Aorta (tissue), 5 donors: ENCODE data around the gene ARPP21. TPM values are rescaled to one million over a fixed set of nuclear protein-coding genes. Genes with fewer than 3 reads are reported as not detected.

Experiments used
- ATAC-seq: fragments of 200-7000 bp; cut with Tn5 transposase; one replicate; pipeline ENCODE4 v1.9.1; 2022; ENCODE audit warnings: moderate library complexity; ENCODE audit not compliant: low FRiP score
- DNase-seq, 2 donors: peaks; one replicate each; pipeline ENCODE4 v3.0.0-alpha.2; 2020
- H3K27ac ChIP-seq, 2 donors: one replicate each; pipeline ENCODE4 v1.5.1; 2013; ENCODE audit warnings: low read length in 2 of 2, mild to moderate bottlenecking in 2 of 2, moderate library complexity in 2 of 2, control low read depth in 1 of 2, inconsistent platforms in 1 of 2, low read depth in 1 of 2
- H3K27me3 ChIP-seq, 2 donors: one replicate each; pipeline ENCODE4 v1.6.1; 2013; ENCODE audit warnings: control low read depth in 1 of 2, low read length in 1 of 2, mild to moderate bottlenecking in 1 of 2, moderate library complexity in 1 of 2; ENCODE audit not compliant: insufficient read depth in 2 of 2, control insufficient read depth in 1 of 2
- H3K36me3 ChIP-seq, 2 donors: one replicate each; pipeline ENCODE4 v1.6.1; 2013; ENCODE audit warnings: control low read depth in 1 of 2, low read length in 1 of 2, mild to moderate bottlenecking in 1 of 2; ENCODE audit not compliant: insufficient read depth in 2 of 2, control insufficient read depth in 1 of 2
- H3K4me1 ChIP-seq, 2 donors: one replicate each; pipeline ENCODE4 v1.6.1; 2013; ENCODE audit warnings: low read length in 2 of 2, control low read depth in 1 of 2, mild to moderate bottlenecking in 1 of 2, moderate library complexity in 1 of 2; ENCODE audit not compliant: insufficient read depth in 2 of 2, control insufficient read depth in 1 of 2
- H3K4me3 ChIP-seq, 2 donors: one replicate each; pipeline ENCODE4 v1.5.1; 2013; ENCODE audit warnings: low read length in 2 of 2, control low read depth in 1 of 2, mild to moderate bottlenecking in 1 of 2
- H3K9me3 ChIP-seq: one replicate; pipeline ENCODE4 v1.6.1; 2013; ENCODE audit warnings: mild to moderate bottlenecking, low read length; ENCODE audit not compliant: control insufficient read depth
- WGBS, 2 donors: extraction: QIAGEN DNeasy Blood & Tissue Kit; methylation state at CpG; one replicate each; pipeline ENCODE4 v1.1.7; 2013; 5-methylcytosine and 5-hydroxymethylcytosine counted together
- intact Hi-C, 2 donors: fragments of 100-400 bp; cut with DNase I; formaldehyde crosslinking; loops; one replicate each; pipeline versions ENCODE4 v1.14.2 to v1.15.0; 2022
- polyA plus RNA-seq, 2 donors: library from polyadenylated mRNA; stranded (reverse); fragments of 200-250 nt; gene quantifications; one replicate each; pipeline ENCODE4 v1.2.3, GENCODE V29; 2013
- total RNA-seq, 2 donors: library from RNA; stranded (reverse); fragmentation: NEBNext Ultra II Directional; extraction: Animal tissue kit (Norgen Biotek cat#: 25700); gene quantifications; one replicate each; pipeline ENCODE4 v1.2.1, GENCODE V29; 2021
- donor health status: healthy with polysubstance abuse.
- donor health status: Bipolar disorder and iron deficiency.
- donor health status: DM: no; HTN: no; CAD: no.
- donor health status: DM: no; HTN: no; CAD: no.
- donor health status: DM: yes; HTN: yes; CAD: no.

ARPP21 gene
- total and polyA plus RNA-seq, 4 donors: 1.8 to 9.5 (median 4.9) TPM

DNA sequence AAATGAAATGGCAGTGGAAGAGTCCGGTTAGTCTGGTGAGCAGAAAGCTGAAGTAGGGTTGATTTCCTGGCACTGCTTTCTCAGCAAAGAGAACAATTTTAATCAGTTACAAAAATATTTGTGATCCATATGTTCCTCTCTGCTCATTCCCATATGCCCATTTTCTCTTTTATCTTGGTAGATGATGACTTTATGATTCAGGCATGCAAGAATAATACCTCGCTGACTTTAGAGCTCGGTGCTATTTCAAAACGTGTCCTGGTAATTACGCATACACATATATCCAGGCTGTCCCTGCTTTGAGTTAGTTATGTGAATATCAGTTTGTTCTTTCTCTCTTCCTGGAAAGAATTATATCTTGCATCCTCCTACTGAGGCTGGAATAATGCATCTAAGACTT is 38.5 kb downstream of the ARPP21 start:
- H3K9me3 ChIP-seq: no peaks in the 10 kb centered on the region
- no peak overlapping the region for H3K4me3 ChIP-seq
- DNase-seq (no peak), ATAC-seq (no peak)
- intact Hi-C loops: no loop called here
- H3K27ac ChIP-seq: no peak overlapping the region
- H3K36me3 ChIP-seq: no peaks in the 10 kb centered on the region
- H3K4me1 ChIP-seq: no peaks in the 10 kb centered on the region
- 32 to 37% methylated on average over 5 of the region's 5 CpGs for WGBS, 2 donors
- no peaks in the 10 kb centered on the region for H3K27me3 ChIP-seq

DNA sequence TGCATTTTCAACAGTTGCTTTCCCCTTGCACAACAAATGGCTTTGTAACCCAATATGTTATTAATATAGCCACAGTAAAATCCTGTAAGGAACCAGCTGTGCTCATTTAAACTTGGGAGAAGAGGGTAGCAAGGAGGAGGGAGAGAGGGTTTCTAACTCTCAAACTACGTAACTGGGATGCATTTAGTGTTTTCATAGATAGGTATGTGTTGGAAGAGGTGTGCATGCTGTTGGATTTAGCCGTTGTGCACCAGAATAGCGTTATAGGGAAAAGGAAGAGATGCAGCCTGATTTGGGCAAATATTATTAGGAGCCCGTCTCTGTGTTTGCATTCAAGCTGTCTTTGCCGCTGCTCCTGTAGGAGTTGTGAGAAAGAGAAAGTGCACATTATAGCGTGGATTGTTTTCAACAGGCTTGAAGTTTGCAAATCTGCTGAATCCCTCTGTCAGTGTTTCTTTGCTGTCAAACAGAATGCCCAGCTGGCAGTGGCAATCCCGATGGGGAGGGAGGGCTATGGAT is 39.4 kb downstream of the ARPP21 start:
- Histone ChIP-seq H3K36me3 (no peaks in the 10 kb centered on the region), H3K27me3 (no peaks in the 10 kb centered on the region), H3K4me1 (no peaks in the 10 kb centered on the region), H3K4me3 (peak overlapping the region in 1 of 2 donors; percentile 18), H3K27ac (no peak overlapping the region), H3K9me3 (no peaks in the 10 kb centered on the region)
- intact Hi-C loops: no loop called here
- 53 to 60% methylated on average over 7 of the region's 7 CpGs for WGBS, 2 donors
- DNase-seq (no peak), ATAC-seq (no peak)

DNA sequence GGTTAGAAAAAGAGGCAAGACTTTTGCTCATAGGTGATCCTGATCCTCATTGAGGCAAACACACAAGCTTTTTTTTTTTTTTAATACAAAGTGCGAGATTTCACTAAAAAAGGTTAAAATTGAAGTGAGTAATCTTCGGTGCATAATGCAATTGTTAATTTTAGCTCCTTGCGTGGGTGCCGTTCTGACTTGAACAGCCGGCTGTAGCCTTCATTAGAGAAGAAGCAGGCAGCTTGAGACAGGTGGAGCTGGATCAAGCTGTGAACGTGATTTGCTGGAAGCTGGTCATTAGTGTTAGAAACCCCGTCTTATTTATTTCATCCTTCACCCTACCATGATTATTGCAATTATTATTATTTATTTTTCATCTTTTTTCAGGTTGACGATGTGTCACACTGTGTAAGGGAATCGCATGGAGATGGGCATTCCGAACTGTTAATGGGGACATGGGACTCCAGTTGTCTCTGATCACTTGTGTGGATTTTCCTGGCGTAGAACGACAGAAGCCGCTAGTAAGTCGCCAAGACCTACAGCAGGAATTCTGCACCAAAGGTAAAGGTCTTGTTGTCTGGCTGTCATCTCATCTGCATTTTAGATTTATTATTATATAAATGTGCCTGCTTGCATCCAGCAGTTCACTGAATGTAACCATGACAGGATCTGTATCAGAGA is 40.2 kb downstream of the ARPP21 start:
- no peaks in the 10 kb centered on the region for H3K27me3 ChIP-seq
- no peak overlapping the region for H3K4me3 ChIP-seq
- 79 to 85% methylated on average over 14 of the region's 14 CpGs for WGBS, 2 donors
- DNase-seq (no peak), ATAC-seq (no peak)
- no peaks in the 10 kb centered on the region for H3K4me1 ChIP-seq
- no peak overlapping the region for H3K27ac ChIP-seq
- intact Hi-C loops: no loop called here
- no peaks in the 10 kb centered on the region for H3K36me3 ChIP-seq
- no peaks in the 10 kb centered on the region for H3K9me3 ChIP-seq

DNA sequence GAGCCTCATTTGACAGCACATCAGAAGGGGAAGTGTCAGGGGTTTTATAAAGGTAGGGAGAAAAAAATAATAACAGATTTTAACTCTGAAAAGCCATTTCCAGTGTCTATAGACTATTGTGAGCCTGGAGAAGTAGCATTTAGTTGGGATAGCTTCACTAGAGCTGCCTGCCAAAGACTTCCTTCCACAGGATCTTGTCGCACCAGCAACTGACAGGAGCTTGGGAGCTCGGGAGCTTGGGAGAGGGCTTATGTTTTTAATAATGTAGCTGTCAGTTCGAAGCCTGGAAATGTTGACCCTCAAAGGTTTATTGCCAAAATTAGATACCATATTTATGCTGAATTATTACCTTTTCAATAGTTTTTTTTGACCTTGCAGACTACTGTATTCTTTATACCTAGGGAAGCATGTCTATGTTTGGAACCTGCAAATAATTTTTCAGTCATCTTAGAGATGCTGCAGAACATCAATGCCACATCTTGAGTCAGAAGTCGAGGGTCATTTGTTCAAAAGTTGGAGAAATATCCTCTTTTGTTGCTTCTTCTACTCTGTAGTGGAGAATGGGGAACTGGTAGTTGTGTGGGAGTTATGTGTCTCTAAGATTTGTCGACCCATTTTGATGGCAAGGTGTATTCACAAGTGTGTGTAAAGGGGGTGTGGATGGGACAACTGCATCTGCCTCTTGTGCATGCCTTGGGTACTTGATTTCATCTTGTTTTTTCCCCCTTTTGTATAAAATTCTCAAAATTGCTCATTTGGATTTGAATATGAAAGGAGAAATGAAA is 41.7 kb downstream of the ARPP21 start:
- 76 to 86% methylated on average over 5 of the region's 5 CpGs for WGBS, 2 donors
- intact Hi-C loops: no loop called here
- ATAC-seq (no peak), DNase-seq (no peak)
- H3K9me3 ChIP-seq: no peaks in the 10 kb centered on the region
- no peaks in the 10 kb centered on the region for H3K27me3 ChIP-seq
- no peak overlapping the region for H3K27ac ChIP-seq
- no peaks in the 10 kb centered on the region for H3K36me3 ChIP-seq
- no peak overlapping the region for H3K4me3 ChIP-seq
- no peaks in the 10 kb centered on the region for H3K4me1 ChIP-seq

DNA sequence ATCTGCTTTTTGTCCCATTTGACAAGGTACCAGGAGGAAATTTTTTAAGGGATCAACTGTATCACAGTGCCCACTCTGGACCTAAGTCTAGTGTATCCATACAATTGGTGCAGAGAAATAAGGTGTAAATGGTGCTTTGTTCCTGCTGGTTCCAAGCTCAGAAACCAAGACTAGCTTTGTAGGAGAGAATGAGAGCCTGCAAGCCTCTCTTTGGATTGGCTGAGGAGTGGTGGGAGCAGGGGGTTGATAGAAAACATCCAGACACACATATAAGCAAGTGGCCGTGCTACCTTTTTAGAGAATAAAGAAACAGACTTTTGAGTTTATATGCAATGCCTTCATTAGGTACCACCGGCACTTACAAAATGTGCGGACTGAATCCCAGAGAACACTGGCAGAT is 45.8 kb downstream of the ARPP21 start:
- no peaks in the 10 kb centered on the region for H3K4me1 ChIP-seq
- intact Hi-C loops: no loop called here
- H3K27ac ChIP-seq: no peak overlapping the region
- H3K4me3 ChIP-seq: no peak overlapping the region
- DNase-seq: no peak
- H3K36me3 ChIP-seq: no peaks in the 10 kb centered on the region
- no peak for ATAC-seq
- H3K27me3 ChIP-seq: no peaks in the 10 kb centered on the region
- WGBS, 2 donors: 97 to 98% methylated on average over 3 of the region's 3 CpGs
- no peaks in the 10 kb centered on the region for H3K9me3 ChIP-seq

DNA sequence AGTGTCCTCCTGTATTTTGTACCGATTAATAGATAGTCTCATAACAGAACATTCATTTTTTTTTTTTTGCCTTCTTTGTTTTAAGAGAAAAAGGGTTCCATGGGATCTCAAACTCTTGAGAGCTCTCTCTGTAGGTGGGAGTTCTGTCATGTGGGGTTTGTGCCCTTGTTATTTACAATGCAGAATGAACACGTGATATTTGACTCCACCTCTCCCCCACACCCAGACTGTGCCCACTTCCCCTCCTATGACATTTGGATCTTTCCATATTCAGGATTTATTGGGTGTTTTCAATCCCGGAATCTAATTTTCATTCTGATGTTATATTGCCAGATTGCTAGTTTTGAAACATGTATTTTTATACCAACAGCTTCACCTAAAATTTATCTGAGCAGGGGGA is 49.5 kb downstream of the ARPP21 start:
- DNase-seq: no peak
- WGBS, 2 donors: 92 to 93% methylated on average over 3 of the region's 3 CpGs

DNA sequence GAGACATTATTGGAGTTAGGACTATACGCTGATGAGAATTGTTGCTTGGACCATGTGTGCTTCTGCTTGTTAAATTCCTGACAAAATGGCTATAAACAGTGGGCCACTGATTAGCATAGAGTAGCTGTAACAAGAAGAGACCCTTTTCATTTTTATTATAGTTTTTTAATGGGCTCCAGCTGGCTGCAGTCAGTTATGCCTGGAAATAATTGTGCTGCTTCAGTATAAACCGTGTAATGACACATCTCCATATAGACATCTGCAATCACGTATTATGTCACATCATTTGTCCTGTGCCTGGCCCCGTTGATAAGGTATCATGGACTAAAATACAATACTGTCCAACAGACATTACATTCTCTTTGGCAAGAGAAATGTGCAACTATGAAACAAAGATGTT is 50.9 kb downstream of the ARPP21 start:
- no peak overlapping the region for H3K4me3 ChIP-seq
- DNase-seq: no peak
- H3K27ac ChIP-seq: no peak overlapping the region
- no peaks in the 10 kb centered on the region for H3K36me3 ChIP-seq
- intact Hi-C loops: no loop called here
- no peaks in the 10 kb centered on the region for H3K4me1 ChIP-seq
- 81 to 90% methylated on average over 4 of the region's 4 CpGs for WGBS, 2 donors
- H3K27me3 ChIP-seq: no peaks in the 10 kb centered on the region
- no peaks in the 10 kb centered on the region for H3K9me3 ChIP-seq
- no peak for ATAC-seq

More for the DNA sequence above, 49.5 kb downstream of the ARPP21 start:
- H3K9me3 ChIP-seq: no peaks in the 10 kb centered on the region
- no peak overlapping the region for H3K4me3 ChIP-seq
- ATAC-seq: no peak
- no peaks in the 10 kb centered on the region for H3K4me1 ChIP-seq
- no peak overlapping the region for H3K27ac ChIP-seq
- no peaks in the 10 kb centered on the region for H3K36me3 ChIP-seq
- intact Hi-C loops: no loop called here
- no peaks in the 10 kb centered on the region for H3K27me3 ChIP-seq

DNA sequence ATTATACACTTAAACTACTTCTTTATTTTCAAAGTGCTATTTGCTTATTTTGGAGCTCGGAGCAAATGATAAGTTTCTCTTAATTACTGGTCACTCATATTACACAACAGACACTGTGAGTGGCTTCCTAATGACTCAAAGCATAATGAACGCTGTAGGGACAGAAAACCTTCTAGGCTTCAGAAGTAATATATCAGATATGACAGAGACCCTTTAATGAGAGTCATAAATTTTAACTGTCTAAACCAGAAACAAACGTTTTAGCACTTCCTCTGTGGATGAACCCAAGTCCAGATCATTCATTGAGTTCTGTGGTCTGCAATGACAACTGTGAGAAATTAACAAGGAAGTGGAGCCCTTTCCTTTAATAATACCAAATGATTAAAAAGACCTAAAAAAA is 66.6 kb downstream of the ARPP21 start:
- Histone ChIP-seq H3K27ac (no peak overlapping the region), H3K27me3 (no peaks in the 10 kb centered on the region), H3K4me3 (no peak overlapping the region), H3K9me3 (no peaks in the 10 kb centered on the region), H3K4me1 (no peaks in the 10 kb centered on the region), H3K36me3 (no peaks in the 10 kb centered on the region)
- 61 to 70% methylated on average over 3 of the region's 3 CpGs for WGBS, 2 donors
- ATAC-seq (no peak), DNase-seq (no peak)
- intact Hi-C loops: no loop called here

DNA sequence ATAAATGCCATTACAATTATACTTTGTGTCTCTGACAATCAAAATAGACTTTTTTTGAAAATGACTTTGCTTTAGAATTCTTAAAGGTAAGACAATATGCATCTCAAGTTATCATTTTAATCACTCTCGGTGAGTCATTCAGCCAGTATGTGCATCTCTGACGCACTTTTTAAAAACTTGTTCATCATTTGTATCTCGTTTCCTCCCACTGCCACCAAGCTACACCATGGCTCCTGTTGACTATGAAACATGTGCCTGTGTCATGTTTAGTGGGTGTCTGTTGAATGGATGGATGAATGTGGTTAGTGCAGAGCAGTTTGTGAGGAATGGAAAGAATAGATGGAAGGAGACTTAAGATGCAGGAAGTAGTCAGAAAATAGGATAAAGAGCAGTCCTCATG is 68.6 kb downstream of the ARPP21 start:
- WGBS, 2 donors: 95% methylated on average over 3 of the region's 3 CpGs
- H3K4me3 ChIP-seq: no peak overlapping the region

More for the DNA sequence above, 68.6 kb downstream of the ARPP21 start:
- no peaks in the 10 kb centered on the region for H3K4me1 ChIP-seq
- DNase-seq: no peak
- no peak overlapping the region for H3K27ac ChIP-seq
- H3K9me3 ChIP-seq: no peaks in the 10 kb centered on the region
- ATAC-seq: no peak
- H3K36me3 ChIP-seq: no peaks in the 10 kb centered on the region
- no peaks in the 10 kb centered on the region for H3K27me3 ChIP-seq
- intact Hi-C loops: no loop called here
